MM.1S (cell line): ENCODE measurements around the gene LMF1.

Experiments used
- CTCF ChIP-seq: fragments of 300-600 bp; sonication (generic); IDR thresholded peaks from 2 replicates; pipeline ENCODE4 v1.5.1; 2016; ENCODE audit warnings: antibody characterized with exemption, low read length, mixed read lengths
- EZH2 ChIP-seq: fragments of 300-600 bp; sonication (generic); optimal IDR thresholded peaks from 2 replicates; pipeline ENCODE3; 2017; ENCODE audit warnings: low read depth, mild to moderate bottlenecking, antibody characterized with exemption, low read length, mixed read lengths

DNA sequence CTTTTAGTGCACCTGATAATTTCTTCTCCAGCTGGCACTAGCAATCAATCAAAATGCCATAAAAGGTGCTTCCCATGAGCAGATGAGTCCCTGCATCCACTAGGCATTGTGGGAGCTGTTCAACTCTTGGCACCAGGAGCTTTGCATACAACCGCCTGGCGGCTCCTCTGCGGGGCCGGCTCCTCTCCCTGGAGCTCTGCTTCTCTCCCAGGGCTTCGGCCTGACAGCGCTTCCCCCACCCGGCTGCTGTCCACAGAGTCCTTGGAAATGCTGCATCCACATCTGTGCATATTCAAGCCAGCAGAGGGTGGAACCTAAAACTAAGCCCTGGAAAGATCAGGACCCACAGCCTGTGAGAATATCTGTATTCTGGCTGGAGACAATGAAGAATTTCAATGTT, 62.9 kb downstream of the LMF1 start:
- TF ChIP-seq CTCF: no peak
- TF ChIP-seq EZH2: no peak
